Measurements from ENCODE around the gene OPA1. TPM values are rescaled to one million over a fixed set of nuclear protein-coding genes. Genes with fewer than 3 reads are reported as not detected.

OPA1 gene
- total RNA-seq, 4 donors from 2014 or later: 29.3 to 48.1 (median 44.6) TPM

DNA sequence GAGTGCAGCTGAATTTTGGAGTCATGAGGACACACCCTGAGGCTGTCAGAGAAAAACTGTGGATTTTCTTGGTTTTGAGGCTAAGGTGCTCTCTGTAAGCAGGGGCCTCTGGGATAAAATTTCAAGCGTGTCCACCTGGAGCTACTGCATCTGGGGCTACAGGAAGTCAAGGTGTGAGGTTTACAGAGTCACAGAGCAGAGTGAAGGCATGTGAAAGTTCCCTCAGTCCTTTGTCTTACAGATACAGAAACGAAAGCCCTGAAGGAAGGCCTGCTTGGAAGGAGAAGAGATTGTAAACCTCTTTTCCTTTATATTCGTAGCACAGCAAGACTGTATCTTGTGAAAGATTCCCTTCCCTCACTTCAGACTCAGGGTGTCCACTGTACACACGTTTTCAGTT lies 138.6 kb downstream of the OPA1 start:
- Histone ChIP-seq H3K9me3 (no peaks in the 10 kb centered on the region), H3K36me3 (no peaks in the 10 kb centered on the region), H3K4me1 (no peaks in the 10 kb centered on the region), H3K27ac (no peak overlapping the region), H3K4me3 (no peak overlapping the region), H3K27me3 (no peaks in the 10 kb centered on the region)
- no peak for DNase-seq
- intact Hi-C loops (cut with DNase I): no loop called here
- TF ChIP-seq POLR2A (IDR thresholded peaks at IDR 0.05) (no peak), CTCF (IDR thresholded peaks at IDR 0.05) (no peak)
- 62 to 74% methylated on average over 3 to 4 of the region's 4 CpGs for WGBS, 2 donors

DNA sequence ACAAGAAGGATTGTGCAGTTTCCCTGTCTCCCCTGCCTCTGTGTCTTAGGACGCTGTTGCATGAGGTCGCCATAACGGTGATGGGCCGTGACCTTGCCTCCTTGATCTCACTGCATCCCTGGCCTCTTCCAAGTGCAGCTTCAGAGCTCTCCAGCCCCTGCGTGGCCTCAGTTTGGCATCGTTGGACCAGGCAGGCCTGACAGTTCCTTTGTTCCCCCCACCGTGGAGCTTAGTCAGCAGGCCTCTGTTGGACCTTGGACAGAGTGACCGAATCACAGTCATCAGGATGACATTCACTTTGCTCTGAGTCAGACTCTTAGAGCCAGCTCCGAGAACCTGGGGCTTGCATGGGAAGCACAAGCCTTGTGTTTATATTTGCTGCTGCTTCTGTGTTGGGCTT lies 139.4 kb downstream of the OPA1 start:
- TF ChIP-seq CTCF (IDR thresholded peaks at IDR 0.05) (no peak), POLR2A (IDR thresholded peaks at IDR 0.05) (no peak)
- Histone ChIP-seq H3K9me3 (no peaks in the 10 kb centered on the region), H3K27me3 (no peaks in the 10 kb centered on the region), H3K4me1 (no peaks in the 10 kb centered on the region), H3K4me3 (no peak overlapping the region), H3K36me3 (no peaks in the 10 kb centered on the region), H3K27ac (no peak overlapping the region)
- 51 to 73% methylated on average over 2 to 9 of the region's 9 CpGs for WGBS, 2 donors
- DNase-seq: no peak
- intact Hi-C loops (cut with DNase I): no loop called here

DNA sequence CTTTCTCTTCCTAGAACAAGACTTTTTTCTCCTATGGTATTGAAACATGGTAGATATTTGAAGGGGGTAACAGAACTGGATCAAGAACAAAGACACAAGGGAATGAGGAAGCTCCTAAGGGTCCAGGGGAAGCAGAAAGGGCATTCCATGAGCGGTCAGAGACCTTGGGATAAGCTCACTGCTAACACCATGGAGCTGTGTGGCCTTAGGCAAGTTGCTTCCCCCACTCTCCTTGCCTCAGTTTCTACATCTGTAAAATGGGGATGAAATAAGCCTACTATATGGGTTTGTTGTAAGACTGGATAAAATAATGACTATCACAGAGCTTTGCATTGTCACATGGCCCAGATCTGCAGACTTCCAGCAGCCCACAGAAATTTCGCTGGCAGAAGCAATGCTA lies 139.8 kb downstream of the OPA1 start:
- no peaks in the 10 kb centered on the region for H3K4me1 ChIP-seq
- H3K4me3 ChIP-seq: no peak overlapping the region
- whole genome bisulfite sequencing, 2 donors: 80 to 88% methylated on average over 2 of the region's 2 CpGs
- no peaks in the 10 kb centered on the region for H3K27me3 ChIP-seq
- H3K27ac ChIP-seq: no peak overlapping the region
- intact Hi-C loops (cut with DNase I): no loop called here
- DNase-seq: no peak
- H3K36me3 ChIP-seq: no peaks in the 10 kb centered on the region
- H3K9me3 ChIP-seq: no peaks in the 10 kb centered on the region
- no peak for TF ChIP-seq POLR2A (IDR thresholded peaks at IDR 0.05)
- TF ChIP-seq CTCF (IDR thresholded peaks at IDR 0.05): no peak

GRCh38 chr3:193734737-193735366 lies 141.8 kb downstream of the OPA1 start:
- Histone ChIP-seq H3K9me3 (no peaks in the 10 kb centered on the region), H3K36me3 (no peaks in the 10 kb centered on the region), H3K27ac (no peak overlapping the region), H3K27me3 (no peaks in the 10 kb centered on the region), H3K4me3 (no peak overlapping the region), H3K4me1 (no peaks in the 10 kb centered on the region)
- DNase-seq: no peak
- no peak for TF ChIP-seq CTCF (IDR thresholded peaks at IDR 0.05)
- TF ChIP-seq POLR2A (IDR thresholded peaks at IDR 0.05): no peak
- WGBS, 2 donors: 66 to 73% methylated on average over 7 to 9 of the region's 15 CpGs
- intact Hi-C loops (cut with DNase I): no loop called here

DNA sequence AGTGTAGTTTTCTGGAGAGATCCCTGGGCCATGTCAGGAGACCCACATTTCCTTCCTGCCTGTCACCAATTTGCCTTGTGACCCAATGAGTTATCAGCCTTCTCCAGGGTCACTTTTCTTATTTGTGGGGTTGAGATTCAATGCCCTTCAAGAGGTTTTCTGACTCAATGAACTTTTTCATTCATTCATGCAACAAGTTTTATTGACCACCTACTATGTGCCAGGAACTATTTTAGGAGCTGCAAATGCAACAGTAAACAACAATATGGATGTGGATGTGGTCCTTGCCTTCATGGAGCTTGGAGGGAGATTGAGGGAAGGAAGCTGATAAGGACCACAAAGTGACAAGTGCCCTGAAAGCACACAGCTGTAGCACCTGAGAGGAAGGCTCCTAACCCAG lies 142.8 kb downstream of the OPA1 start:
- no peaks in the 10 kb centered on the region for H3K36me3 ChIP-seq
- H3K9me3 ChIP-seq: no peaks in the 10 kb centered on the region
- H3K27me3 ChIP-seq: no peaks in the 10 kb centered on the region
- no peak for TF ChIP-seq CTCF (IDR thresholded peaks at IDR 0.05)
- no peak for TF ChIP-seq POLR2A (IDR thresholded peaks at IDR 0.05)
- intact Hi-C loops (cut with DNase I): no loop called here
- H3K4me3 ChIP-seq: no peak overlapping the region
- H3K27ac ChIP-seq: no peak overlapping the region
- no peaks in the 10 kb centered on the region for H3K4me1 ChIP-seq
- DNase-seq: no peak

Data from esophagus squamous epithelium (tissue), 5 donors.